ENCODE results near the gene PTGES2. TPM values are rescaled to one million over a fixed set of nuclear protein-coding genes. Genes with fewer than 3 reads are reported as not detected.
"Not testable (repeated sequence)": the region's sequence is repeated elsewhere in the genome, so short reads cannot be mapped to it uniquely, and the experiment has no call there.

The PTGES2 gene
- total RNA-seq, 1 donor from 2014 or later, result 89.8 TPM

- Mint-ChIP-seq H3K27ac (peak overlapping the region; percentile 71), H3K27me3 (no peaks in the 10 kb centered on the region), H3K4me3 (peak overlapping the region; percentile 40), H3K36me3 (ENCODE audit: low read depth) (peaks cover 9% of the 10 kb centered on the region), H3K4me1 (peaks cover 36% of the 10 kb centered on the region), H3K9me3 (no peaks in the 10 kb centered on the region)
- intact Hi-C loops (cut with micrococcal nuclease), result no loop called here
- DNase-seq, result no peak
These were observed 48.8 kb downstream of the PTGES2 start for GRCh38 chr9:128078504-128079434.

- Mint-ChIP-seq H3K27me3 (no peaks in the 10 kb centered on the region), H3K27ac (peak overlapping the region; percentile 71), H3K9me3 (no peaks in the 10 kb centered on the region), H3K4me3 (peak overlapping the region; percentile 16), H3K4me1 (peaks cover 39% of the 10 kb centered on the region), H3K36me3 (ENCODE audit: low read depth) (peaks cover 9% of the 10 kb centered on the region)
- no peak for DNase-seq
- intact Hi-C loops (cut with micrococcal nuclease), result no loop called here
These were observed 49.6 kb downstream of the PTGES2 start for GRCh38 chr9:128077847-128078503.

- intact Hi-C loops (cut with micrococcal nuclease), result no loop called here
- H3K4me1 Mint-ChIP-seq, result peaks cover 44% of the 10 kb centered on the region
- no peak overlapping the region for H3K4me3 Mint-ChIP-seq
- H3K9me3 Mint-ChIP-seq, result no peaks in the 10 kb centered on the region
- no peak for DNase-seq
- H3K27me3 Mint-ChIP-seq, result no peaks in the 10 kb centered on the region
- peaks cover 14% of the 10 kb centered on the region for H3K36me3 Mint-ChIP-seq (ENCODE audit: low read depth)
- peak overlapping the region; percentile 13 for H3K27ac Mint-ChIP-seq
These were observed 54.2 kb downstream of the PTGES2 start for GRCh38 chr9:128073253-128073886.

- Mint-ChIP-seq H3K4me1 (peaks cover 36% of the 10 kb centered on the region), H3K4me3 (peak overlapping the region; percentile 80), H3K27ac (peak overlapping the region; percentile 91), H3K27me3 (no peaks in the 10 kb centered on the region), H3K9me3 (no peaks in the 10 kb centered on the region), H3K36me3 (ENCODE audit: low read depth) (peaks cover 14% of the 10 kb centered on the region)
- intact Hi-C loops (cut with micrococcal nuclease), result loop anchor here (1.0 kb wide), 1 partner anchor 22 kb away; no protein-coding TSS in a partner anchor
- DNase-seq, result peak; percentile 75
These were observed 55.1 kb downstream of the PTGES2 start for GRCh38 chr9:128072144-128073021.

GRCh38 chr9:128071475-128071874 is 56.1 kb downstream of the PTGES2 start:
- peak overlapping the region; percentile 80 for H3K4me3 Mint-ChIP-seq

GRCh38 chr9:128070874-128071273 is 56.7 kb downstream of the PTGES2 start:
- peak overlapping the region; percentile 69 for H3K4me3 Mint-ChIP-seq

More at GRCh38 chr9:128071475-128071874, 56.1 kb downstream of the PTGES2 start:
- H3K9me3 Mint-ChIP-seq; H3K27me3 Mint-ChIP-seq; H3K36me3 Mint-ChIP-seq (ENCODE audit: low read depth); DNase-seq; intact Hi-C loops (cut with micrococcal nuclease): not testable (repeated sequence)
- peak overlapping the region; percentile 91 for H3K27ac Mint-ChIP-seq
- H3K4me1 Mint-ChIP-seq, result peaks cover 29% of the 10 kb centered on the region

More at GRCh38 chr9:128070874-128071273, 56.7 kb downstream of the PTGES2 start:
- Mint-ChIP-seq H3K27ac (peak overlapping the region; percentile 64), H3K36me3 (ENCODE audit: low read depth) (peaks cover 11% of the 10 kb centered on the region), H3K4me1 (peaks cover 32% of the 10 kb centered on the region), H3K27me3 (no peaks in the 10 kb centered on the region), H3K9me3 (no peaks in the 10 kb centered on the region)
- intact Hi-C loops (cut with micrococcal nuclease), result no loop called here
- DNase-seq, result no peak

Other genes starting within 250 kb of the PTGES2 start
- 53.3 and 61.2 TPM in 2 replicates for gene ST6GALNAC6, start 228.1 kb downstream of the PTGES2 start, total RNA-seq
- 28.0 and 28.3 TPM in 2 replicates for gene ST6GALNAC4, start 210.7 kb downstream of the PTGES2 start, total RNA-seq
- gene PIP5KL1, start 197.0 kb downstream of the PTGES2 start, total RNA-seq, result 0.89 and 0.90 TPM in 2 replicates
- 62.7 and 65.1 TPM in 2 replicates for gene DPM2, start 189.9 kb downstream of the PTGES2 start, total RNA-seq
- 56.1 and 64.4 TPM in 2 replicates for gene EEIG1, start 146.7 kb downstream of the PTGES2 start, total RNA-seq
- gene NAIF1, start 60.4 kb downstream of the PTGES2 start, total RNA-seq, result 9.6 and 11.1 TPM in 2 replicates
- 12.2 and 14.0 TPM in 2 replicates for gene SLC25A25, start 59.5 kb downstream of the PTGES2 start, total RNA-seq
- gene LCN2, start 21.7 kb upstream of the PTGES2 start, total RNA-seq, result not detected in 2 replicates
- gene BBLN, start 32.5 kb upstream of the PTGES2 start, total RNA-seq, result 89.3 and 91.4 TPM in 2 replicates
- 142 and 143 TPM in 2 replicates for gene CIZ1, start 63.8 kb upstream of the PTGES2 start, total RNA-seq
- gene DNM1, start 75.7 kb upstream of the PTGES2 start, total RNA-seq, result 0.95 and 1.5 TPM in 2 replicates
- gene GOLGA2, start 148.3 kb upstream of the PTGES2 start, total RNA-seq, result 44.1 and 50.4 TPM in 2 replicates
- gene SWI5, start 148.5 kb upstream of the PTGES2 start, total RNA-seq, result 13.6 and 14.3 TPM in 2 replicates
- gene TRUB2, start 194.7 kb upstream of the PTGES2 start, total RNA-seq, result 40.4 and 43.0 TPM in 2 replicates
- 60.7 and 61.4 TPM in 2 replicates for gene COQ4, start 195.1 kb upstream of the PTGES2 start, total RNA-seq
- gene SLC27A4, start 212.8 kb upstream of the PTGES2 start, total RNA-seq, result 37.0 and 37.9 TPM in 2 replicates
- 87.2 and 98.3 TPM in 2 replicates for gene URM1, start 243.6 kb upstream of the PTGES2 start, total RNA-seq

Data from activated CD4-positive, alpha-beta T cell treated with anti-CD3 and anti-CD28 coated beads, Interleukin-2, amount 10 ng/mL, durations not matched to agents 24 days and 14 days (primary cell).